ENCODE results near the gene AKAP14.
A peak's percentile ranks its signal among the peaks of the same experiment; 100 is the strongest.

DNA sequence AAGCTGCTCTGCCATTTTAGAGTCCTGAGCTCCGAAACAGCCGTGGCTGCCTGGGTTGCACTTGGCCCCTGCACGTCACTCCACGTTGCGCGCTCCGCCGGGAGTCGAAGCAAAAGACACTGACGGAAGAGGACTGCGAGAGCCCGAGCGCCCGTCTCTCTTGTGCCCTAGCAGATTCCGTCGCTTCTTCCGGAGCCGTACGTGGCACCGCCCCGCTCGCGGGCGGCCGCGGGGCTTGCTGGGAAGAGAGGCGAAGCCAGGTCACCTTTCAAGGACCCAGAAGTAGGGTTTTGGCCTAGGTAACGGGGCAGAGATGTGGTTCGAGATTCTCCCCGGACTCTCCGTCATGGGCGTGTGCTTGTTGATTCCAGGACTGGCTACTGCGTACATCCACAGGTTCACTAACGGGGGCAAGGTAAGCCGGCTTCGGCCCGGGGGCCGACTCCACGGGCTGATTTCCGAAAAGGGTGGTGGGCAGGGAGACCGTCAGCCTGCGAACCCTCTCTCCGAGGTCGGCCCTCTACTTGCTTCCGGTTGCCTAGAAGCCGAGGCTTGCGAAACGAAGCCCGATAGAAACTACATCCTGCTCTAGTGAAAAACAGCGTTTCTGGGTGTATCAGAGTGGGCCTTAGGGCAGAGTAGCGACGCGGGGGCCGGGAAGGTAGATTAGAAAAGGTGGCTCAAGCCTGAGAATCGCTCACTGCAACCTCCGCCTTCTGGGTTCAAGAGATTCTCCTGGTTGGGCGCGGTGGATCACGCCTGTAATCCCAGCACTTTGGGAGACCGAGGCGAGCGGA, 23.9 kb upstream of the AKAP14 start, which contains the start of the genes NDUFA1 and RNF113A:
- peak; percentile 89 to 95 (median 94) for TF ChIP-seq POLR2AphosphoS5 (IDR thresholded peaks at IDR 0.05)
- TF ChIP-seq, protein P1, sequence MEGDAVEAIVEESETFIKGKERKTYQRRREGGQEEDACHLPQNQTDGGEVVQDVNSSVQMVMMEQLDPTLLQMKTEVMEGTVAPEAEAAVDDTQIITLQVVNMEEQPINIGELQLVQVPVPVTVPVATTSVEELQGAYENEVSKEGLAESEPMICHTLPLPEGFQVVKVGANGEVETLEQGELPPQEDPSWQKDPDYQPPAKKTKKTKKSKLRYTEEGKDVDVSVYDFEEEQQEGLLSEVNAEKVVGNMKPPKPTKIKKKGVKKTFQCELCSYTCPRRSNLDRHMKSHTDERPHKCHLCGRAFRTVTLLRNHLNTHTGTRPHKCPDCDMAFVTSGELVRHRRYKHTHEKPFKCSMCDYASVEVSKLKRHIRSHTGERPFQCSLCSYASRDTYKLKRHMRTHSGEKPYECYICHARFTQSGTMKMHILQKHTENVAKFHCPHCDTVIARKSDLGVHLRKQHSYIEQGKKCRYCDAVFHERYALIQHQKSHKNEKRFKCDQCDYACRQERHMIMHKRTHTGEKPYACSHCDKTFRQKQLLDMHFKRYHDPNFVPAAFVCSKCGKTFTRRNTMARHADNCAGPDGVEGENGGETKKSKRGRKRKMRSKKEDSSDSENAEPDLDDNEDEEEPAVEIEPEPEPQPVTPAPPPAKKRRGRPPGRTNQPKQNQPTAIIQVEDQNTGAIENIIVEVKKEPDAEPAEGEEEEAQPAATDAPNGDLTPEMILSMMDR (IDR thresholded peaks at IDR 0.05) = no peak
- TF ChIP-seq EP300 (IDR thresholded peaks at IDR 0.05; ENCODE audit: low read depth) = no peak

Data from transverse colon (tissue), 4 donors.